GM21717 (cell line): ENCODE measurements around the gene DDX10.
A peak's percentile ranks its signal among the peaks of the same experiment; 100 is the strongest.
"Not testable (repeated sequence)": the region's sequence is repeated elsewhere in the genome, so short reads cannot be mapped to it uniquely, and the experiment has no call there.

Experiments used
- ATAC-seq: cut with Tn5 transposase; IDR thresholded peaks from one replicate; pipeline ENCODE4 v1.9.1; 2021; ENCODE audit warnings: mild to moderate bottlenecking, moderate library complexity; ENCODE audit not compliant: unreplicated experiment

DDX10 gene

GRCh38 chr11:108654100-108654499, 10.8 kb upstream of the DDX10 start:
- ATAC-seq, result not testable (repeated sequence)

GRCh38 chr11:108654994-108655631, 9.8 kb upstream of the DDX10 start:
- no peak for ATAC-seq

GRCh38 chr11:108662700-108663099, 2.2 kb upstream of the DDX10 start:
- peak; percentile 32 for ATAC-seq

- peak; percentile 42 for ATAC-seq
Measured at GRCh38 chr11:108663154-108663877, 1.6 kb upstream of the DDX10 start.

- ATAC-seq, result no peak
Measured at GRCh38 chr11:108666373-108666772, 1.5 kb downstream of the DDX10 start.

- ATAC-seq, result no peak
Measured at GRCh38 chr11:108669286-108669685, 4.4 kb downstream of the DDX10 start.

- no peak for ATAC-seq
Measured at GRCh38 chr11:108669711-108670110, 4.8 kb downstream of the DDX10 start.

- ATAC-seq, result no peak
Measured at GRCh38 chr11:108670451-108670850, 5.6 kb downstream of the DDX10 start.

- no peak for ATAC-seq
Measured at GRCh38 chr11:108672113-108672512, 7.2 kb downstream of the DDX10 start.

GRCh38 chr11:108672786-108673185, 7.9 kb downstream of the DDX10 start:
- ATAC-seq, result no peak

- no peak for ATAC-seq
Measured at GRCh38 chr11:108679045-108679444, 14.2 kb downstream of the DDX10 start.

- ATAC-seq, result no peak
Measured at GRCh38 chr11:108680271-108680670, 15.4 kb downstream of the DDX10 start.

GRCh38 chr11:108685419-108686130, 20.7 kb downstream of the DDX10 start:
- no peak for ATAC-seq

GRCh38 chr11:108693852-108694251, 29.0 kb downstream of the DDX10 start:
- no peak for ATAC-seq

GRCh38 chr11:108694846-108695245, 30.0 kb downstream of the DDX10 start:
- no peak for ATAC-seq

- peak; percentile 87 for ATAC-seq
Measured at GRCh38 chr11:108697872-108698473, 33.1 kb downstream of the DDX10 start.

GRCh38 chr11:108698844-108699642, 34.2 kb downstream of the DDX10 start:
- peak; percentile 77 for ATAC-seq

GRCh38 chr11:108703916-108704315, 39.0 kb downstream of the DDX10 start:
- no peak for ATAC-seq

GRCh38 chr11:108705061-108705460, 40.2 kb downstream of the DDX10 start:
- no peak for ATAC-seq

GRCh38 chr11:108708173-108708572, 43.3 kb downstream of the DDX10 start:
- ATAC-seq, result no peak

- no peak for ATAC-seq
Measured at GRCh38 chr11:108709741-108710140, 44.9 kb downstream of the DDX10 start.
